ENCODE results near the gene RENBP.

Gene RENBP

DNA sequence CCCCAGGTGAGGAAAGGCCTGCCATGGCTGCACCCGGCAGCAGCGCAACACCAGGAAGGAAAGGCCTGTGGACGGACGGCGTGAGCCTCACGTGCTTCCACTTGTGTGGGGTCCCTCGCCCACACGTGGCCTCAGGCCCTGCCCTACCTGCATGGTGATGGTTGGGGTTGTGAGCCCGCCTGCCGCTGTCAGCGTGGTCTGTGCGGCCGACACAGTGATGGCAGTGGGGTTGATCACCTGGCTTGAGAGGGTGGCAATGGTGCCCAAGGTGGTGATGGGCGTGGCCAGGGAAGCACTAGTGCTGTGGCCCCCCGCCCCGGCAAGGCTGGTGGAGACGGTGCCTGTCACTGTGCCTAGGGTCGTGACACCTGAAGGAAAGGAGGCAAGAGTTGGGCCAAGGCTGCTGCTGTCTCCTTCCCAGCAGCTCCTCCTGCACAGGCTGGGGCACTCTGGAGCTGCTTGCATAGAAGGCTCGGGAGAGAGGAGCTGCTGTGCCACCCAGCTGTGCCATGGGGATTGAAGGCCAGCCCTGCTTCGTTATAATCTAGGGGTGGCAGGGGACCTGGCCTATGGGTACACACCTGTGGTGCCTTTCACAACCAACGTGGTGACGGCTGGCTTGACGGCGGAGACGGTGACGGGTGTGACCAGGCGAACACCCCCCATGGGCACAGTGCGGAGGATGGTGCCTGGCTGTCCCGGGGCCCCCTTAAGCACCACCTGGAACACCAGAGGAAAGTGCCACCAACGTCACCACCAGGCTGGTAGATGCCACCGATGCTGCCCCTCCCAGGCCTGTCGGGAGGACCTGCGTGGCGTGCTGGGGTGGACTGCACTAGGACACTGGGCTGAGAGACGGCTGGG is 11.8 kb upstream of the RENBP start:
- FAIRE-seq (no peak), DNase-seq (ENCODE audit: insufficient read length, low spot score) (no peak)
- TF ChIP-seq PAX5 (IDR thresholded peaks at IDR 0.05; ENCODE audit: insufficient read depth, low read length, severe bottlenecking) (no peak), SPI1 (IDR thresholded peaks at IDR 0.05; ENCODE audit: low read depth, low read length) (no peak), POLR2AphosphoS5 (IDR thresholded peaks at IDR 0.05; ENCODE audit: low read depth, low read length) (no peak; the same call in 1 of the 2 replicates), POLR2A (IDR thresholded peaks at IDR 0.05; ENCODE audit: low read depth, low read length) (no peak), POU2F2 (IDR thresholded peaks at IDR 0.05; ENCODE audit: low read depth, low read length) (no peak), TAF1 (IDR thresholded peaks at IDR 0.05; ENCODE audit: low read depth, low read length) (no peak)

DNA sequence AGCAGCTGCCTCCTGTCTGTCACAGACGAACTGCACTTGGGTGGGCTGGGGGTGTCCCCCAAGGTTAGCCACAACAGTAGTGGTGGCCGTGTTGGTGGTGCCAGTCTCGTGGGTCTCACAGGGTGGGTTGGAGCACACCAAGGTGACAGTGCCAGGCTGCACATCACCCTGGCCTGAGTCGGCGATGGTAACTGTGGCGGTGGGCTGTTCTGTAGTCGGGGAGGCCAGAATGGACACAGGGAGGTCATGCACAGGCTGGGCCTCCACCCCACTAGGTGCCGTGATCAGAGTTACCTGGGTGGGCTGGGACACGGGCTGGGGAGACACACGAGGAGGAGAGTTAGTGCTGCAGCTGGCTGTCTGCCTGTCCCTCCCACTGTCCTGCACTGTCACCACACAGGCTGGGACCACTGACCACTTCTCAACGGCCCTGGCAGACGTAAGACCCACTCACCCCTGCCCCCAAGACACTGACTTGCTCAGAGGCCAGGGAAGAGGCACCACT is 10.8 kb upstream of the RENBP start:
- FAIRE-seq (peak; percentile 80), DNase-seq (ENCODE audit: insufficient read length, low spot score) (no peak)
- TF ChIP-seq POLR2A (IDR thresholded peaks at IDR 0.05; ENCODE audit: low read depth, low read length) (no peak), PAX5 (IDR thresholded peaks at IDR 0.05; ENCODE audit: insufficient read depth, low read length, severe bottlenecking) (no peak), TAF1 (IDR thresholded peaks at IDR 0.05; ENCODE audit: low read depth, low read length) (no peak), SPI1 (IDR thresholded peaks at IDR 0.05; ENCODE audit: low read depth, low read length) (no peak), POLR2AphosphoS5 (IDR thresholded peaks at IDR 0.05; ENCODE audit: low read depth, low read length) (no peak), POU2F2 (IDR thresholded peaks at IDR 0.05; ENCODE audit: low read depth, low read length) (no peak)

DNA sequence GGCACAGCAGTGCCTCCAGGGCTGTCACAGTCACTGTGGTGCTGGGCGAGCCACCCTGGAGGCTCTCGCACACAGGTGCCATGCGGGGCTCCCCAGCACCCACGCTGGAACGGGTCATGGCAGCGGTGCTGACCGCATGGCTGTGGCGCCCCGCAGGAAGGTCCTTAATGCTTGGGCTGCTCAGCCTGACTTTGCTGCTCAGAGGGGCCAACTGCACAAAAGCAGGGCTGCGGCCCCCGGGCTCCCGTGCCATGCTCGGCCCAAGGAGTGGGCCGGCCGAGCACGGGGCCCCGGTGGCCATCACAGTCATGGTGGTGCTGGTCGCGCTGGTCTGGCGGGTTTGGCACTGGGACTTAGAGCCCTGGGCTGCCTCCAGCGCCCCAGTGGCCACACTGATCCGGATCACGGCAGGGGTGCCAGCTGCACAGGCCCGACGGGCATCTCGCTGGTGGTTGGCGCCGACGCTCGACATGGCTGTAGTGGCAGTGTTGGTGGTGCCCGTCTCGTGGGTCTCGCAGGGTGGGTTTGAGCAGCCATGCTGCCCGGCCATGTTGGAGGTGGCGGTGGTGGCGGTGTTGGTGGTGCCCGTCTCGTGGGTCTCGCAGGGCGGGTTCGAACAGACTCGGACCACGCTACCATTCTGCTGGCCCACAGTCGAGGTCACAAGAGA is 10.2 kb upstream of the RENBP start:
- FAIRE-seq = no peak

GRCh38 chrX:153953892-153954557 is 9.6 kb upstream of the RENBP start:
- FAIRE-seq = peak; percentile 54
- TF ChIP-seq POLR2A (IDR thresholded peaks at IDR 0.05; ENCODE audit: low read depth, low read length) = no peak
- TF ChIP-seq POLR2AphosphoS5 (IDR thresholded peaks at IDR 0.05; ENCODE audit: low read depth, low read length) = no peak
- no peak for TF ChIP-seq TAF1 (IDR thresholded peaks at IDR 0.05; ENCODE audit: low read depth, low read length)
- no peak for TF ChIP-seq SPI1 (IDR thresholded peaks at IDR 0.05; ENCODE audit: low read depth, low read length)
- no peak for TF ChIP-seq PAX5 (IDR thresholded peaks at IDR 0.05; ENCODE audit: insufficient read depth, low read length, severe bottlenecking)
- no peak for TF ChIP-seq POU2F2 (IDR thresholded peaks at IDR 0.05; ENCODE audit: low read depth, low read length)
- no peak for DNase-seq (ENCODE audit: insufficient read length, low spot score)

More for the DNA sequence above, 10.2 kb upstream of the RENBP start:
- TF ChIP-seq SPI1 (IDR thresholded peaks at IDR 0.05; ENCODE audit: low read depth, low read length) = no peak
- TF ChIP-seq PAX5 (IDR thresholded peaks at IDR 0.05; ENCODE audit: insufficient read depth, low read length, severe bottlenecking) = no peak
- TF ChIP-seq POLR2A (IDR thresholded peaks at IDR 0.05; ENCODE audit: low read depth, low read length) = no peak
- TF ChIP-seq POLR2AphosphoS5 (IDR thresholded peaks at IDR 0.05; ENCODE audit: low read depth, low read length) = no peak
- no peak for TF ChIP-seq POU2F2 (IDR thresholded peaks at IDR 0.05; ENCODE audit: low read depth, low read length)
- no peak for TF ChIP-seq TAF1 (IDR thresholded peaks at IDR 0.05; ENCODE audit: low read depth, low read length)
- DNase-seq (ENCODE audit: insufficient read length, low spot score) = no peak

- DNase-seq (ENCODE audit: insufficient read length, low spot score) (peak; percentile 81), FAIRE-seq (peak; percentile 94)
- TF ChIP-seq POU2F2 (IDR thresholded peaks at IDR 0.05; ENCODE audit: low read depth, low read length) (no peak), POLR2A (IDR thresholded peaks at IDR 0.05; ENCODE audit: low read depth, low read length) (peak; percentile 65), PAX5 (IDR thresholded peaks at IDR 0.05; ENCODE audit: insufficient read depth, low read length, severe bottlenecking) (no peak), POLR2AphosphoS5 (IDR thresholded peaks at IDR 0.05; ENCODE audit: low read depth, low read length) (peak; percentile 56; the same call in 1 of the 2 replicates), SPI1 (IDR thresholded peaks at IDR 0.05; ENCODE audit: low read depth, low read length) (no peak), TAF1 (IDR thresholded peaks at IDR 0.05; ENCODE audit: low read depth, low read length) (no peak)
Observed at GRCh38 chrX:153953342-153953830, 8.9 kb upstream of the RENBP start.

GRCh38 chrX:153952373-153953026 is 8.1 kb upstream of the RENBP start:
- no peak for FAIRE-seq
- no peak for TF ChIP-seq PAX5 (IDR thresholded peaks at IDR 0.05; ENCODE audit: insufficient read depth, low read length, severe bottlenecking)
- no peak for TF ChIP-seq SPI1 (IDR thresholded peaks at IDR 0.05; ENCODE audit: low read depth, low read length)
- TF ChIP-seq TAF1 (IDR thresholded peaks at IDR 0.05; ENCODE audit: low read depth, low read length) = no peak
- no peak for TF ChIP-seq POLR2A (IDR thresholded peaks at IDR 0.05; ENCODE audit: low read depth, low read length)
- no peak for TF ChIP-seq POLR2AphosphoS5 (IDR thresholded peaks at IDR 0.05; ENCODE audit: low read depth, low read length)
- no peak for TF ChIP-seq POU2F2 (IDR thresholded peaks at IDR 0.05; ENCODE audit: low read depth, low read length)

GRCh38 chrX:153951683-153952372 is 7.4 kb upstream of the RENBP start:
- no peak for FAIRE-seq
- DNase-seq (ENCODE audit: insufficient read length, low spot score) = no peak
- no peak for TF ChIP-seq POLR2A (IDR thresholded peaks at IDR 0.05; ENCODE audit: low read depth, low read length)
- no peak for TF ChIP-seq TAF1 (IDR thresholded peaks at IDR 0.05; ENCODE audit: low read depth, low read length)
- TF ChIP-seq POLR2AphosphoS5 (IDR thresholded peaks at IDR 0.05; ENCODE audit: low read depth, low read length) = no peak
- TF ChIP-seq SPI1 (IDR thresholded peaks at IDR 0.05; ENCODE audit: low read depth, low read length) = no peak
- no peak for TF ChIP-seq POU2F2 (IDR thresholded peaks at IDR 0.05; ENCODE audit: low read depth, low read length)
- no peak for TF ChIP-seq PAX5 (IDR thresholded peaks at IDR 0.05; ENCODE audit: insufficient read depth, low read length, severe bottlenecking)

More at GRCh38 chrX:153952373-153953026, 8.1 kb upstream of the RENBP start:
- no peak for DNase-seq (ENCODE audit: insufficient read length, low spot score)

- FAIRE-seq = peak; percentile 72
- TF ChIP-seq POLR2A (IDR thresholded peaks at IDR 0.05; ENCODE audit: low read depth, low read length) (no peak), SPI1 (IDR thresholded peaks at IDR 0.05; ENCODE audit: low read depth, low read length) (no peak), POLR2AphosphoS5 (IDR thresholded peaks at IDR 0.05; ENCODE audit: low read depth, low read length) (no peak), TAF1 (IDR thresholded peaks at IDR 0.05; ENCODE audit: low read depth, low read length) (no peak), PAX5 (IDR thresholded peaks at IDR 0.05; ENCODE audit: insufficient read depth, low read length, severe bottlenecking) (no peak), POU2F2 (IDR thresholded peaks at IDR 0.05; ENCODE audit: low read depth, low read length) (no peak)
Observed at GRCh38 chrX:153950127-153950526, 5.7 kb upstream of the RENBP start.

More at GRCh38 chrX:153950127-153950526, 5.7 kb upstream of the RENBP start:
- DNase-seq (ENCODE audit: insufficient read length, low spot score) = no peak
